Upper lobe of right lung (tissue), 1 donor: ENCODE data around the gene UNK. TPM values are rescaled to one million over a fixed set of nuclear protein-coding genes. Genes with fewer than 3 reads are reported as not detected.
"Not testable (repeated sequence)": the region's sequence is repeated elsewhere in the genome, so short reads cannot be mapped to it uniquely, and the experiment has no call there.

Experiments used
- ATAC-seq: fragments of 200-7000 bp; cut with Tn5 transposase; one replicate; pipeline ENCODE4 v1.9.1; 2020; ENCODE audit warnings: mild to moderate bottlenecking, moderate library complexity
- DNase-seq: peaks from one replicate; pipeline ENCODE4 v3.0.0-alpha.2; 2020
- H3K27ac ChIP-seq: fragments of 200-600 bp; one replicate; pipeline ENCODE4 v1.8.0; 2022
- H3K27me3 ChIP-seq: fragments of 200-600 bp; one replicate; pipeline ENCODE4 v1.8.0; 2022; ENCODE audit warnings: mild to moderate bottlenecking
- H3K36me3 ChIP-seq: fragments of 200-600 bp; one replicate; pipeline ENCODE4 v1.8.0; 2022
- H3K4me1 ChIP-seq: fragments of 200-600 bp; one replicate; pipeline ENCODE4 v1.8.0; 2022
- H3K4me3 ChIP-seq: fragments of 200-600 bp; one replicate; pipeline ENCODE4 v1.8.0; 2022; ENCODE audit warnings: mild to moderate bottlenecking
- H3K9me3 ChIP-seq: fragments of 200-600 bp; one replicate; pipeline ENCODE4 v1.8.0; 2022
- intact Hi-C: fragments of 100-400 bp; cut with DNase I; formaldehyde crosslinking; loops from one replicate; pipeline ENCODE4 v1.11.0; 2022
- total RNA-seq: library from RNA; stranded (reverse); fragmentation: NEBNext Ultra II Directional; extraction: Animal tissue kit (Norgen Biotek cat#: 25700); gene quantifications from one replicate; pipeline ENCODE4 v1.2.1, GENCODE V29; 2021
- TF ChIP-seq, protein P1 (sequence below): fragments of 200-600 bp; IDR thresholded peaks from one replicate; pipeline ENCODE4 v1.8.0; 2022; ENCODE audit warnings: antibody characterized with exemption
- donor health status: DM: no; HTN: yes; CAD: no; lungs with severe emphysema.

UNK gene
- total RNA-seq, 1 donor from 2014 or later: 27.1 TPM

DNA sequence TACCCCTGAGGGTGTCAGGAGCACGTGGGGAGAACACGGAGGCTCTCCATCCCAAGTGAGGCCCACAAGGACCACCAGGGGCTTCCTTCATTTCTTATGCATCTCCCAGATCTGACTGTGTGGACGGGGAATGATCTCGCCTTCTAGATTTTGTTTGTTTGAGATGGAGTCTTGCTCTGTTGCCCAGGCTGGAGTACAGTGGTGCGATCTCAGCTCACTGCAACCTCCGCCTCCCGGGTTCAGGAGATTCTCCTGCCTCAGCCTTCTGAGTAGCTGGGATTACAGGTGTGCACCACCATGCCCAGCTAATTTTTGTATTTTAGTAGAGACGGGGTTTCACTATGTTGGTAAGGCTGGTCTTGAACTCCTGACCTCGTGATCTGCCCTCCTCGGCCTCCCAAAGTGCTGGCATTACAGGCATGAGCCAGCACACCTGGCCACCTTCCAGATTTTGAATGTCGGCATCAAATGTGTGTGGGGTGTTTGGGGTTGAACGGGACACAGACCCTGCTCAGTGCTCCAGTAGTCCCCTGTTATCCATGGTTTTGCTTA lies 84.2 kb downstream of the UNK start:
- intact Hi-C loops: not testable (repeated sequence)

DNA sequence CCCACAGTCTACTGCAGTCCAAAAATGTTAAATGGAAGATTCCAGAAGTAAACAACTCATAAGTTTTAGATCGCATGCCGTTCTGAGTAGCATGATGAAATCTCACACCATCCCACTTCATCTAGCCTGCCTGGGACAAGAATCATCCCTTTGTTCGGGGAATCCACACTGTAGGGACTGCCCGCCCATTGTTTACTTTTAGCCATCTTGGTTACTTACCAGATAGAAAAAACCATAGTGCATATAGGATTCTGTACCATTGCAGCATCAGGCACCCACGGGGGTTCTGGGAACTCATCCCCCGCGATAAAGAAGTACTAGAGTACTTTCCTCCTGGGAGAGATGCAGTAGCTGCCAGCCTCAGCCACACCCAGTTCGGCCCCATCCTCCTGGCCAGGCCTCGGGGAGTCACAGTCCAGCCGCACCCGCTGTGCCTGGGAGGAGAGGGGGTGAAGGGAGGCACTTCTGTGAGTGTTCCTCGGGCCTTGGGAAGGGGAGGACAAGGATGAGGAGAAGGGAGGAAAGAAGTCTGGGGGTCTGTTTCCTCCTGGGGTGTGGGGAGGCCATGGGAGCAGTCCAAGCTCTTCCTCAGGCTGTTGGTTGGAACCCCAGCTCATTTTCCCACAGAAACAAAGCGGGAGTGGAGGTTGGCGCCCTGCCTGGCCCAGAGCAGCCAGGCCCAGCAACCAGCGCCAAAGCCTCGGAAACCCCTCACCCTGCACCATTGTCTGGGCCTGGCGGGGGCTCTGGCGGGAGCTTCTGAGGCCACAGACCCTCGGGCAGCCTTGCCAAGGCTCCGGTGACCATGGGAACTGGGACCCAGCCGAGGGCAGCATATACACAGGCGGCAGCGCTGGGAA lies 84.9 kb downstream of the UNK start:
- intact Hi-C loops: no loop called here
- Histone ChIP-seq H3K4me1 (peaks cover 43% of the 10 kb centered on the region), H3K4me3 (peak overlapping the region; percentile 19), H3K36me3 (peaks cover 8% of the 10 kb centered on the region), H3K27ac (peak overlapping the region; percentile 87), H3K27me3 (no peaks in the 10 kb centered on the region), H3K9me3 (no peaks in the 10 kb centered on the region)
- DNase-seq (no peak), ATAC-seq (peak; percentile 2)
- TF ChIP-seq, protein P1, sequence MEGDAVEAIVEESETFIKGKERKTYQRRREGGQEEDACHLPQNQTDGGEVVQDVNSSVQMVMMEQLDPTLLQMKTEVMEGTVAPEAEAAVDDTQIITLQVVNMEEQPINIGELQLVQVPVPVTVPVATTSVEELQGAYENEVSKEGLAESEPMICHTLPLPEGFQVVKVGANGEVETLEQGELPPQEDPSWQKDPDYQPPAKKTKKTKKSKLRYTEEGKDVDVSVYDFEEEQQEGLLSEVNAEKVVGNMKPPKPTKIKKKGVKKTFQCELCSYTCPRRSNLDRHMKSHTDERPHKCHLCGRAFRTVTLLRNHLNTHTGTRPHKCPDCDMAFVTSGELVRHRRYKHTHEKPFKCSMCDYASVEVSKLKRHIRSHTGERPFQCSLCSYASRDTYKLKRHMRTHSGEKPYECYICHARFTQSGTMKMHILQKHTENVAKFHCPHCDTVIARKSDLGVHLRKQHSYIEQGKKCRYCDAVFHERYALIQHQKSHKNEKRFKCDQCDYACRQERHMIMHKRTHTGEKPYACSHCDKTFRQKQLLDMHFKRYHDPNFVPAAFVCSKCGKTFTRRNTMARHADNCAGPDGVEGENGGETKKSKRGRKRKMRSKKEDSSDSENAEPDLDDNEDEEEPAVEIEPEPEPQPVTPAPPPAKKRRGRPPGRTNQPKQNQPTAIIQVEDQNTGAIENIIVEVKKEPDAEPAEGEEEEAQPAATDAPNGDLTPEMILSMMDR: no peak

More for the DNA sequence above, 84.2 kb downstream of the UNK start:
- ATAC-seq, DNase-seq, H3K9me3 ChIP-seq, H3K36me3 ChIP-seq, H3K4me3 ChIP-seq, H3K27me3 ChIP-seq: not testable (repeated sequence)
- Histone ChIP-seq H3K27ac (peak overlapping the region; percentile 87), H3K4me1 (peaks cover 44% of the 10 kb centered on the region)

GRCh38 chr17:75870228-75870627 lies 85.6 kb downstream of the UNK start:
- Histone ChIP-seq H3K4me1 (peaks cover 39% of the 10 kb centered on the region), H3K27ac (peak overlapping the region; percentile 87), H3K36me3 (peaks cover 15% of the 10 kb centered on the region)
- intact Hi-C loops, DNase-seq, H3K4me3 ChIP-seq, H3K27me3 ChIP-seq, H3K9me3 ChIP-seq, ATAC-seq: not testable (repeated sequence)

DNA sequence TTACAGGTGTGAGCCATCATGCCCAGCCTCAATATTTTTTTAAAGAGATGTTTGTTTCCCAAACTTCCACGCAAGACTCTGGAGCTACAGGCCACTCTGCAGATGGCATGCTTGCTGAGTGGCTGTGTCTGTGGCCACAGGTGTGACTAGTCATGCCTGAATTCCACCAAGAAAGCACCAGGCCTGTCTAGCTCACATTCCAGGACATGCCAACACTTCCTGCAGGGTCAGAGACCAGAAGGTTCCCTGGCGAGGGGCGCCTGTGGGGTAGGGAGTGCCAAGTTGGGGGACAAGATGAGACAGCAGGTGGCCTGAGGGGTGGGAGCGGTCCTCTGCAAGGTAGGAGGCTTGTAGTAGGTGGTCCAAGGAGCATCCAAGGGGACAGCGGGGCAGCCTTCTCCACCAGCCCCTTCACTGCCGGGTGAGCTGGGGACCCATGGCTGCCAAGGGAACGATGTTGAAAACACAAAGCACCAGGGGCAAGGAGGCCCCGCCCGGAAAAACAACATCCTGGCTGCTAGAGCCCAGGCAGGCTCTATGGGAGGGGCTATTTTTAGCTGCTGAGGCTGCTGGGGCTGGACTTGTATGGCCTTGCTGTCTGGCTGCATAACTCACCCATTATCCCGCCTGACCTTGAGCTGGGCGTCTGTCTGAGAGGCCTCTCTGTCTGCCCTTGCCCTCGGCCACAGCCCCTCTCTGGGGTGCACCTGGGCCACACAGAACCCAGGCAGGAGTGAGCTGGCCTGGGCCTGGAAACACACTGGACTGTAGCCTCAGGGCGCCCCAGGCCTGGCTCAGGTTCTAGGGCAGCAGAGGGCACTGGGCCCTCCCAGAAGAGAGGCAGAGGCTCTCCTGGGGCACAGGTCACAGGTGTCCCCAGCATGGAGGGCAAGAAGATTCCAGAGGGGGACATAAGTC lies 88.1 kb downstream of the UNK start:
- TF ChIP-seq, protein P1: no peak
- ATAC-seq (peak; percentile 48), DNase-seq (peak; percentile 72)
- peaks cover 57% of the 10 kb centered on the region for H3K4me1 ChIP-seq
- intact Hi-C loops: no loop called here
- peak overlapping the region; percentile 92 for H3K27ac ChIP-seq
- no peak overlapping the region for H3K4me3 ChIP-seq
- no peaks in the 10 kb centered on the region for H3K27me3 ChIP-seq
- no peaks in the 10 kb centered on the region for H3K9me3 ChIP-seq
- peaks cover 22% of the 10 kb centered on the region for H3K36me3 ChIP-seq

GRCh38 chr17:75873587-75874322 lies 89.1 kb downstream of the UNK start:
- no peak for ATAC-seq
- TF ChIP-seq, protein P1: no peak
- H3K9me3 ChIP-seq: no peaks in the 10 kb centered on the region
- no peaks in the 10 kb centered on the region for H3K27me3 ChIP-seq
- intact Hi-C loops: no loop called here
- H3K4me1 ChIP-seq: peaks cover 57% of the 10 kb centered on the region
- H3K27ac ChIP-seq: peak overlapping the region; percentile 92
- H3K36me3 ChIP-seq: peaks cover 22% of the 10 kb centered on the region
- no peak for DNase-seq
- H3K4me3 ChIP-seq: no peak overlapping the region
